Occipital lobe (tissue), 2 donors: Measurements from ENCODE around the gene KIF5C. TPM values are rescaled to one million over a fixed set of nuclear protein-coding genes. Genes with fewer than 3 reads are reported as not detected.

Source experiments
- DNase-seq: peaks from one replicate; lab custom pipeline; 2025; lab: John Stamatoyannopoulos, UW
- total RNA-seq: library from RNA; depleted of rRNA; stranded (reverse); fragments of >200 nt; gene quantifications from one replicate; pipeline ENCODE4 v1.2.3, GENCODE V29; 2014

Gene KIF5C
- total RNA-seq, 1 donor from 2014 or later, result 379 TPM

- DNase-seq, result no peak
These were observed 12.4 kb downstream of the KIF5C start for GRCh38 chr2:148887350-148888002.

GRCh38 chr2:148888003-148888501, 13.0 kb downstream of the KIF5C start:
- no peak for DNase-seq

DNA sequence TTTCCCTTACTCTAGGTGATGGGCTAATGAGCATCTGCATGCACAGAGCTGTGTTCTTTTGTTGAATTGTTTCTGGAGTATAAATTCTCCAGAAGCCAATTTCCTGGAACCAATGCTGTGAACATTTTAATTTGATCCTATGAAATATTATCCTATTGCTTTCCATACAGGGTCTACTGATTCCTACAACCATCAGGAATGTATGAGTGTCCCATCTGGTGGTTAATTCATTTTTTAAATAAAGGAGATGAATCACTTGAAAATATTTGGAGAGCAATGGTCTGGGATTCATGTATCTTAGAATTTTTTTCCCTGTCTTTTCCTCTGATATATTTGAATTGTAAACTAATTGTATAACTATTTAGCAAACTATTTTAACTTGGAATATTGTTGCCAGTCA, 14.0 kb downstream of the KIF5C start:
- DNase-seq, result no peak

DNA sequence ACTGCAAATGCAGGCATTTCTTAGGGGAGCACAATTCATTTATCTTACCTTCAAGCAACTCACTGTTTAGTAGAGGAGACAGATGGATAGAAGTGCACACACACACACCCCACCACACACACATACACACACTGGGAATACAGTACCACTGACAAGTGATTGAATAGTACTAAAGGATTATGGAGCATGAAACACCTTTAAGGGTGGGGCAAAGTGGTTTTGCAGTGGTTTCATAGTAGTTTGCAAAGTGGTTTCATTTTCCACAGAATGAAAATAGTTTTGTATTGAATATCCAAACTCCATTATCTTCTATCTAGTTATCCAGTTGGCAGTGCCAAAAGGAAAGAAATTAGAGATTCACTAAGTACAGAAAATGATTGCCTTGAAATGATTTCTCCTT, 18.9 kb downstream of the KIF5C start:
- no peak for DNase-seq

DNA sequence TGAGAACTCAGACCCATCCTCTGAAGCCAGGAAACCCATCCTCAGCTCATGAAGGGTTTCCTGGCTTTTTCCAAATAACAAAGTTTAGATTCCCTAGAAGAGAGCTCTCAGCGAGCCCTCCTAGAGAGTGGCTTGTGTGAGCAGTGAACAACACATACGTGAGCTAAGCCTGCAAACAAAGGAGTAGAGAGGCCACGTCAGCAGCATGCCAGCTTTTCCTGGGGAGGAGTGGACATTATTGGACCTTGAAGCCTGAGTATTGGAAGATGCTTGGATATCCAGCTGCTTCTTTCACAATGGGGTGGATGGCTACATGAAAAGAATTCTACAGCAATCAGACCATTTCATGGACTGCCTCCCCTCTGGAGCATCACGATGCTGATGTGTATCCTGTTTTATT, 21.1 kb downstream of the KIF5C start:
- no peak for DNase-seq

- no peak for DNase-seq
These were observed 24.8 kb downstream of the KIF5C start for GRCh38 chr2:148899638-148900318.

DNA sequence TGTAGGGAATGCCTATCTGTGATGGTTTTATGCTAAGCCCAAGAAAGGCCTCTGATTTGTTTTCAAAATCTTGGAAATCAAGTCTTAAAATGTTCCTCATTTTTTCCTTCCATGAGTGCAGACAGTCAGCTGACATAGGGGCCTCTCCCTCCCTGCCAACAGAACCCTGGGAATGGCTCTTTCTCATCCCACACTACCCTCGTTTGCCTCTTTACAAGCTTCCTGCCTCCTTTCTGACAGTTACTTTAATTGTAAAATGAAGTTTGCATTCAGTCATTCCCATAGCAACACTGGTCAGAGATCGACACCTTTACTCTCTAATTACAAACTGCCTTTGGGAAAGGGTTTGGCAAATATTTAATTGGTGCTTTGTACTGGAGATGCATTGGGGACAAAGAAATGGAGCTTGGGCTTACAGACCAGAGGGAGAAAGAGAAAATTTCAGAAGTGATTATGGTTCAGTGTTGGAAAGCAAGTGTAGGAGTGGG, 25.4 kb downstream of the KIF5C start:
- DNase-seq, result no peak

GRCh38 chr2:148901142-148901541, 26.1 kb downstream of the KIF5C start:
- no peak for DNase-seq

DNA sequence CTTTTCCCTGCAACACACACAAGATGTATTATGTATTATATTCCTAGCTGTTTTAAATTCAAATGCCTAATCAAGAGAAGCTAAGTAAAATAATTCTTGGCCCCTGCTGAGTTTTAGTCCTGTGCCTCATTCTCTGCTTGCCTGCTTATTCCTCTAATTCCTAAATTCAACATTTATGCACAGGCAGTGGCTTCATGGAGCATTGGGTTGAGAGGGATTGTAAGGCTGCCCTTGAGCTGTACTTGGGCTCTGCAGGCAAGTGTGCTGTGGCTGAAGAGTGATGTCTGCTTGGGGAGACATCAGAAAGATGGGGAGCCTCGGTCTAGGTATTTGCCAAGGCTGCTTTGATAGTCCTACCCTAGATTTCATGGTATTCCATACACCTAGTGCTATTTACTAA, 27.8 kb downstream of the KIF5C start:
- DNase-seq, result no peak

DNA sequence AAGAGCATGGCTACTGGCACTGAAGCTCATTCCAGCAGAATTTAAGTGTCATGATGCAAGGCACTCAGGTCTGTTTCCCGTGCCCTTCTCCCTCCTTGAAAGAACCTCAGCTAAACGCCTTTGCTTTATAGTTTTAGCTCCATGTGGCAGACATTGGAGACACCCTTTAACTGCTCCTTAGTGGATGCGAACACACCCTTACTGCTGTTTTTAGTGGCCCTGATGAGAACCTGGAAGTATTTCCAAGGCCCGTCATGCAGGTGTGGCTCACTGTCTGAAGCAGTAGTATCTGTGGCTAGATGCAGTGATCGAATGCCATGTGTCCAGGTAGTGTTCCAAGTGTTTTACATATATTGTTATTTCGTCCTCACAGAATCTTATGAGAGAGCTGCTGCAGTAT, 28.3 kb downstream of the KIF5C start:
- no peak for DNase-seq

DNA sequence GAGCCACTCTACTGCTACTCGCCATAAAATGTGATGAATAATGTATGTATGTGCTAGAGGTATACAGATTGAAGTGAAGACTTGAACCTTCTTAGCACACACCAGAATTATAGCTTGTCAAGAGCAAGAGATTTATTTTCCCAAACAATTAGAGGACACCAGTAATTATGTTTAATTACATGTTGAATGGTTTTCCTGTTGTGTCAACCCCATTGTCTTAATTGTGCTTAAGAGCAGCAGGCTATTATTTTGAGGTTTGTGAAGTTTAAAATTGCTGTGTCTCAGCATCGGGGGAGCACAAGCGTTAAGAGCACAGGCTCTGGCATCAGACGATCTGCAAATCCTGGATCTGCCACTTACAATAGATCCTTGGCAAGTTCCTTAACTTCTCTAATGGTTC, 29.0 kb downstream of the KIF5C start:
- no peak for DNase-seq

DNA sequence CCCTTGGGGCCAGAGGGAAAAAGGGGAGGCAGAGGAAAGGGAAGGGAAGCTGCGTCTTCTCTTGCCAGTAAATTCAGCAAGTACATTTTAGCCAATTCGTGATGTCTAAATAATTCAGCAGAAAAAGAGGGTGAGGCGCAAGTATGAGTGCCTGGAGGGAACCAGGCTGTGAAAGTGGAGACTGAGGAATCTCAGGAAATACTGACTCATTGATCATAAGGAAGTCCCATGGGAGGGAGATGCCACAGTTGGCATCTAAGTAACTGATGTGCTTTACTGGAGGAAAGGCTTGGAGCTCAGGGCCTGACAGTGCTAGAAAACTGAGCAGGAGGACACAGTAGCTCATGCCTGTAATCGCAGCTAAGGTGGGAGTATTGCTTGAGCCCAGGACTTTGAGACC, 31.1 kb downstream of the KIF5C start:
- no peak for DNase-seq

DNA sequence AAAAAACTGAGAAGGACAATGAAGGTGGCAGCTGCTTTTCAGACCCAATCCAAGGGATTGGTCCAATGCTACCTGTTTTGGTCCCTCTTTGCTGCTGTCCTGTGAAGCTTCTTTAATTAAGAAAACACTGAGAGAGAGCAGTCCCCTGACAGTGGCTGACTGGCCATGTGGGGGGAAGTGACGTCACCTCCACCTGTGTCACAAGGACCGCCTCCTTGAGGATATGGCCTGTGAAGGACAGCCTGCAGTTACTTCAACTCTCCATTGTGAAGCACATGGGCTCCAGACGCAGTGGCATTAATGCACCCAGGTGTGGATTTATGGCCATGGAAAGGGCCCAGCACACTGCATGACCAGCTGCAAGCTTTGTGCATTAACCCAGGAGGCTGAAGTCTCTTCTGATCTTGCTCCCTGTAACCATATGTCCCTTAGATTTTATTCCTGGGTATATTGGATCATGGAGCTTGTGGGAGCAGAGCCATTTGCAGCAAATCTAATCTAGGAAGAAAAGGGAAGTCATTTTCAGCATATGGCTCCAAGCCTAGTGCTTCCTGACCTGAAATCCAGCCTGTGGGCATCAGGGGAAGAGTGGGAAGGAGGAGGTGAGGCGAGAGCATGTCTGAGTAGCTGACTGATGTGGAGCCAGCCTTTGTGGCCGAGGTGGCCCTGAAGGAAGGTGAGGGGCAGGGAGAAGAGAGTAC, 32.2 kb downstream of the KIF5C start:
- no peak for DNase-seq

DNA sequence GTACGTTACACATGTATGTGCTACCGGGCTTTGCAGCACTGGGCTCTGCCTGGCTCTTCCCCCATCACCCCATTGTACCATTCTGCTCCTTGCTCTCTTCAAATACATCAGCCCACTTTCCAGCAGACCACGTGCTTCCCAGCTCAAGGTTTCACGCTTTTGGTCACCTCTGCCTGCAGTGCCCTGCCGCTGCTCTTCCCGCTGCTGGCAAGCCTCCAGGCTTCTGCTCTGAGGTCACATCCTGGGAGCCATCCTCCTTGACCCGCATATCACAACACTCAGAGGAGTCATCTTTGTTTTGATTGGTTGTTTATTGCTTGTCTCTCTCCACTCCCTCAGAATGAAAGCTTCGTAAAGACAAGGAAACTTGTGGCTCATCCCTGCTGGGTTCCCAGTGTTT, 34.1 kb downstream of the KIF5C start:
- no peak for DNase-seq

DNA sequence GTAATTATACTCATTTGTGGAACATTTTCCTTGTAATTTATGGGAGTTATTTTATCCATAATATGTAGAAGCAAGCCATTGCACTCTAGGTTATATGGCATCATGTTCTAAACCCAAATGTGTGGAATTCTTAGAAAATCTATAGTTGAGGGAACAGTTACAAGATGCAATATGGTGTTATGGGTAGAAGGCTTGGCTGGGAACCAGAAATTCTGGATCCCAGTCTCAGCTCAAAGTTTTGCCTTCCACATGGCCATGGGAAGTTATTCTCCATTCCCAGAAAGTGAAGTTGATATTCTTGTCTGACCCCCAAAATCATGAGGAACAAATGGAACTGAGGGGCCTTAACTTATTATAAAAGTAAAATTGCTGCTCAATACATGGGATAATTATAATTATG, 38.0 kb downstream of the KIF5C start:
- no peak for DNase-seq

- DNase-seq, result no peak
These were observed 38.5 kb downstream of the KIF5C start for GRCh38 chr2:148913492-148913891.

- peak; percentile 31 for DNase-seq
These were observed 39.4 kb downstream of the KIF5C start for GRCh38 chr2:148914463-148914862.

DNA sequence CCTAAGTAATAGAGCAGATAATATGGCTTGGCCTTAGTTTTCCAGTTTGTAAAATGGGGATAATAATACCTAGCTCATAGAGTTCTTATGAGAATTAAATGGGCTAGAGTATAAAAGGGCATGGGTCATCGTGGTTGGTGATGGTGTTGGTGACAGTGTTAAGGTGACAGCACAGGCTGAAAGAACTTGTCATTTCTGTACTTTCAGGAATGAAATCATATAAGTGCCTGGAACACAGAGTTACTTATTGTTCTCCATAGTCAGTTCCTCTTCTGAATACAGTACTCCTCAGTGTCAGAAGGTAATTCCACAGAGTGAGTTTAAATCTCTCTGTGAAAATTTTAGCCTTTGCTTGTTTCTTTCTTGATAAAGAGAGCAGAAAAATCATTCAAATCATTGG, 42.4 kb downstream of the KIF5C start:
- no peak for DNase-seq

DNA sequence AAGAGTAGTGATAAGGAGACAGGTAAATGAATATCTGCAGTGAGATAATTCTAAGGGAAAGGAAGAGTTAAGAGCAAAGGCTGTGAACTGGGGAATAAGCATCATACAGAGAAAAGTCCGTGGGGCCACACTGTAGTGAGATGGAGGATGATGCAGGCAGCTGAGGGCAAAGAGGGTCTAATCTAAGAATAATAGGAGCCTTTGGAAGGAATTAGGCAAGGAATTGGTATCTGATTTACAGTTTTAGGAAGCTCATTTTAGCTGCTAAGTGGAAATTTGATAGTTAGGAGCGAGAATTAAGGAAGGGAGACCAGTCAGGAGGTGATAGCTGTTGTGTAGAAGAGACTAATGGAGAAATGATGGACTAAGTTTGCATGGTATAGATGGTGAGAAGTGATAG, 43.5 kb downstream of the KIF5C start:
- no peak for DNase-seq

DNA sequence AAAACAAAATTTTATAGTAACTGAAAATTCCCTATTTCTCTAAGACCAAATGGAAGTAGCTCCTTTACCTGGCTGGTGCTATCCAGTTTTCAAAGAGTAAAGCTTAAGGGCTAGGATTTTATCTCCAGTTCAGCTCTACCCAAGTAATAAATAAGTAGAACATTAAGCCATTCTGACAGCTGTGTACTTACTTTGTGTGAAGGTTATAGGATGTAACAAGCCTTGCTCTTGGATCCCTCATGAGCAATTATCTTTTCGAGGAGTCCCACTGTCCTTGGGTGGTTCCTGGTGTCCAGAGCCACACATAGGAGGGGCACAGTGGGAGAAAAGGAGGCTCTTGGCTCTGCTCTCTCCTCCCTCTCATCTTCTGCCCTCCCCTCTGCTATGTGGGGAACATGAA, 45.5 kb downstream of the KIF5C start:
- DNase-seq, result no peak

DNA sequence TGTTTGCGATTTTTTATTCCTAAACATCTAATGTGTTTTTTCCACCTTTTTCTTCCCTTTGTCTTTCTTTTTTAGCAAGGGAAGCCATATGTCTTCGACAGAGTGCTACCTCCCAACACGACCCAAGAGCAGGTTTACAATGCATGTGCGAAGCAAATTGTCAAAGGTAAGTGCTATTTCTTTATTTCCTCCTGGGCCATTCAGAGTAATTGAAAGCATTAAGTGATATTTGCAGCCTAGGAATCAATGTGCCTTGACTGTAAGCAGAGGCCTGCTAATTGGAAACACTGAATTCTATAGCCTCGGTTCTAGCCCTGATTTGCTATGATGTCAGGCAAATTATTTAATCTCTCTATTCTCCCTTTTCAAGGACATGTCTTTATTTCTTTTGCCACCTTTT, 47.0 kb downstream of the KIF5C start:
- no peak for DNase-seq

DNA sequence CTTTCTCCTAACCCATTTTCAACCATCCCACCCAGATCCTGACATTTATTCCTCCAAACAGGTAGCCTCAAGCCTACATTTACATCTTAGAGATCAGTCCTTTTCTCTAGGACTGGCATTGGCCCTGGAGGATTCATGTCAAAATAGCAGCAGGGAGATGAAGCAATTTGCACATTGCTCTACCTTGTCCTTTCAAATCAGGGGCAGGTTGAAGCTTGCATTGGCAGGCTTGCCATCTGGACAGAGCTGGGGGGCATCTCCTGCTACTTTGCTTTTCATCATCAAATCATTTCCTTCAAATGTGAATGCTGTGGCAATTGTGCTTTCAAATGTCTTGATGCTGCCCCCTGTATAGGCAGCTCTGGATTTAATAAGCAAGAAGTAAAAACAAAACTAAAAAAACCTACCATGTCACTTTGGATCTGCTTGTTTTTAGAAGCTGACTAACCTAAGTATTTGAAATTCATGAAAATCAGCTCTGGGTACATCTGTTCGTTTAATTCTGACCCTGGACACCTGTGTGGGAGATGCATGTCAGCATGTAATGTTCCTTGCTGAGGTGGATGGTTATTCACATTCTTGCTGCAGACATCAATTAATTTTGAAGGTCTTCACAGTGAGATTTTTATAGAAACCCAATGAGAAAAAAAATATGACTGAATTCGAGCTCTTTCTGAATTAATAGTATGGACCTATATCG, 47.9 kb downstream of the KIF5C start:
- no peak for DNase-seq
